HEK293 (cell line): ENCODE results near the gene CNPY4.

Source experiments
- CTCF ChIA-PET: fragments of 350-600 bp; formaldehyde crosslinking; extraction: SDS; loops from one replicate; lab custom pipeline; 2021; ENCODE audit warnings: antibody characterized with exemption; lab: Yijun Ruan, JAX
- POLR2A ChIA-PET: fragments of 300-600 bp; formaldehyde crosslinking; extraction: SDS; loops from one replicate; lab custom pipeline; 2020; ENCODE audit warnings: antibody characterized with exemption, inconsistent platforms; lab: Yijun Ruan, JAX
- H3K27ac ChIP-seq: fragments of 200-500 bp; sonication (Bioruptor generic); 2 replicates; pipeline ENCODE4 v1.5.1; 2014; ENCODE audit warnings: low read depth, low read length, control low read depth, inconsistent platforms; ENCODE audit errors: extremely low read depth
- H3K36me3 ChIP-seq, 2 experiments: fragments of 200-500 bp in 1 of 2; sonication (Bioruptor generic) in 1 of 2; 1 replicate in 1 of 2; 2 replicates in 1 of 2; pipeline ENCODE4 v1.5.1; 2014 to 2017; ENCODE audit warnings: inconsistent platforms in 2 of 2, low read length in 2 of 2; ENCODE audit not compliant: control insufficient read depth in 2 of 2, insufficient read depth in 1 of 2
- H3K4me1 ChIP-seq: fragments of 200-500 bp; sonication (Bioruptor generic); 2 replicates; pipeline ENCODE4 v1.5.1; 2014; ENCODE audit warnings: mild to moderate bottlenecking, low read length, inconsistent platforms; ENCODE audit not compliant: control insufficient read depth, insufficient read depth
- H3K4me3 ChIP-seq: 2 replicates; pipeline ENCODE4 v1.5.1; 2011; ENCODE audit warnings: low read depth, mild to moderate bottlenecking, control low read depth, low read length, moderate library complexity
- H3K9me3 ChIP-seq: fragments of 200-500 bp; sonication (Bioruptor generic); 2 replicates; pipeline ENCODE4 v1.5.1; 2014; ENCODE audit warnings: low read depth, low read length, inconsistent platforms; ENCODE audit not compliant: control insufficient read depth, insufficient read depth
- HIC1 ChIP-seq: fragments of 450-650 bp; formaldehyde crosslinking; IDR thresholded peaks from 2 replicates; pipeline ENCODE4 v1.5.1; 2016; ENCODE audit warnings: missing biosample characterization, missing genetic modification characterization
- HOXC10 ChIP-seq: sonication (generic); formaldehyde crosslinking; IDR thresholded peaks from 2 replicates; pipeline ENCODE4 v1.8.1; 2023; ENCODE audit warnings: mild to moderate bottlenecking, missing genetic modification reagents
- INSM2 ChIP-seq: fragments of 450-650 bp; formaldehyde crosslinking; IDR thresholded peaks from 2 replicates; pipeline ENCODE4 v1.5.1; 2016; ENCODE audit warnings: missing biosample characterization, missing genetic modification characterization
- KLF17 ChIP-seq: fragments of 450-650 bp; formaldehyde crosslinking; IDR thresholded peaks from 2 replicates; pipeline ENCODE4 v1.5.1; 2016; ENCODE audit warnings: missing biosample characterization, missing genetic modification characterization
- MZF1 ChIP-seq: fragments of 450-650 bp; formaldehyde crosslinking; IDR thresholded peaks from 2 replicates; pipeline ENCODE4 v1.5.1; 2017; ENCODE audit warnings: missing biosample characterization, missing genetic modification characterization, borderline replicate concordance
- TCF7L2 ChIP-seq: IDR thresholded peaks from 2 replicates; pipeline ENCODE4 v1.6.1; 2011; ENCODE audit warnings: low read depth, mild to moderate bottlenecking, inconsistent platforms, low read length, moderate library complexity, borderline replicate concordance
- ZBTB20 ChIP-seq: fragments of 450-650 bp; formaldehyde crosslinking; IDR thresholded peaks from 2 replicates; pipeline ENCODE4 v1.5.1; 2016; ENCODE audit warnings: missing biosample characterization, missing genetic modification characterization
- ZBTB8A ChIP-seq: fragments of 450-650 bp; formaldehyde crosslinking; IDR thresholded peaks from 2 replicates; pipeline ENCODE4 v1.5.1; 2016; ENCODE audit warnings: missing biosample characterization, missing genetic modification characterization
- ZEB2 ChIP-seq: fragments of 450-650 bp; formaldehyde crosslinking; IDR thresholded peaks from 2 replicates; pipeline ENCODE4 v1.5.1; 2016; ENCODE audit warnings: missing biosample characterization, missing genetic modification characterization
- ZIC2 ChIP-seq: fragments of 450-650 bp; formaldehyde crosslinking; IDR thresholded peaks from 2 replicates; pipeline ENCODE4 v1.5.1; 2016; ENCODE audit warnings: missing biosample characterization, missing genetic modification characterization
- ZNF2 ChIP-seq: fragments of 450-650 bp; formaldehyde crosslinking; IDR thresholded peaks from 2 replicates; pipeline ENCODE4 v1.5.1; 2016; ENCODE audit warnings: missing biosample characterization, missing genetic modification characterization
- ZNF24 ChIP-seq: fragments of 450-650 bp; formaldehyde crosslinking; IDR thresholded peaks from 2 replicates; pipeline ENCODE4 v1.5.1; 2016; ENCODE audit warnings: missing biosample characterization, missing genetic modification characterization
- ZNF366 ChIP-seq: fragments of 450-650 bp; formaldehyde crosslinking; conservative IDR thresholded peaks from 2 replicates; pipeline ENCODE4 v1.5.1; 2016; ENCODE audit warnings: missing biosample characterization, missing genetic modification characterization
- ZNF398 ChIP-seq: fragments of 450-650 bp; formaldehyde crosslinking; IDR thresholded peaks from 2 replicates; pipeline ENCODE4 v1.5.1; 2017; ENCODE audit warnings: missing biosample characterization, missing genetic modification characterization
- ZNF558 ChIP-seq: fragments of 450-650 bp; formaldehyde crosslinking; IDR thresholded peaks from 2 replicates; pipeline ENCODE4 v1.5.1; 2016; ENCODE audit warnings: missing biosample characterization, missing genetic modification characterization
- ZNF580 ChIP-seq: fragments of 450-650 bp; formaldehyde crosslinking; IDR thresholded peaks from 2 replicates; pipeline ENCODE4 v1.5.1; 2016; ENCODE audit warnings: missing biosample characterization, missing genetic modification characterization
- ZNF600 ChIP-seq: fragments of 450-650 bp; formaldehyde crosslinking; IDR thresholded peaks from 2 replicates; pipeline ENCODE4 v1.5.1; 2016; ENCODE audit warnings: missing biosample characterization, missing genetic modification characterization
- ZNF629 ChIP-seq: fragments of 450-650 bp; formaldehyde crosslinking; IDR thresholded peaks from 2 replicates; pipeline ENCODE4 v1.5.1; 2017; ENCODE audit warnings: missing biosample characterization, missing genetic modification characterization
- ZNF645 ChIP-seq: fragments of 450-650 bp; formaldehyde crosslinking; IDR thresholded peaks from 2 replicates; pipeline ENCODE4; 2016; ENCODE audit warnings: missing biosample characterization, missing genetic modification characterization
- ZNF654 ChIP-seq: fragments of 450-650 bp; formaldehyde crosslinking; IDR thresholded peaks from 2 replicates; pipeline ENCODE4 v1.5.1; 2016; ENCODE audit warnings: low read depth, missing biosample characterization, missing genetic modification characterization
- ZNF660 ChIP-seq: fragments of 450-650 bp; IDR thresholded peaks from 2 replicates; pipeline ENCODE4 v1.5.1; 2018; ENCODE audit warnings: missing biosample characterization, mild to moderate bottlenecking, missing genetic modification characterization
- ZNF692 ChIP-seq: fragments of 450-650 bp; formaldehyde crosslinking; IDR thresholded peaks from 2 replicates; pipeline ENCODE4 v1.5.1; 2016; ENCODE audit warnings: missing biosample characterization, missing genetic modification characterization
- ZNF837 ChIP-seq: fragments of 450-650 bp; formaldehyde crosslinking; IDR thresholded peaks from 2 replicates; pipeline ENCODE4 v1.5.1; 2016; ENCODE audit warnings: missing biosample characterization, missing genetic modification characterization

CNPY4 gene

GRCh38 chr7:100093498-100093897, 25.9 kb upstream of the CNPY4 start:
- TF ChIP-seq ZNF660: peak; percentile 74
- TF ChIP-seq TCF7L2: no peak
- peak; percentile 36; the same call in 1 of the 2 replicates for TF ChIP-seq ZIC2
- TF ChIP-seq ZNF558 (tag by site-specific recombination): no peak

GRCh38 chr7:100093925-100094486, 25.4 kb upstream of the CNPY4 start:
- Histone ChIP-seq H3K4me1 (peaks cover 5% of the 10 kb centered on the region; the same call in 1 of the 2 replicates), H3K27ac (peak overlapping the region; percentile 13; the same call in 1 of the 2 replicates), H3K36me3 (peaks cover 54 to 87% of the 10 kb centered on the region in 2 experiments), H3K9me3 (no peaks in the 10 kb centered on the region), H3K4me3 (no peak overlapping the region)
- ChIA-PET POLR2A (interaction anchor here (1.0 kb wide), 1 partner anchor 20 kb away, joined by 4 read pairs; no protein-coding TSS in a partner anchor), CTCF (no interaction called here)
- TF ChIP-seq ZBTB20: no peak
- peak; percentile 61 for TF ChIP-seq ZNF2 (tag by site-specific recombination)
- no peak for TF ChIP-seq ZNF654 (tag by site-specific recombination)
- 0 out of 2 replicates have a peak, but pooled peaks have one; percentile 36 for TF ChIP-seq ZEB2
- peak; percentile 29; the same call in 1 of the 2 replicates for TF ChIP-seq ZNF398 (tag by site-specific recombination)
- 0 out of 2 replicates have a peak, but pooled peaks have one; percentile 21 for TF ChIP-seq KLF17 (tag by site-specific recombination)
- TF ChIP-seq ZNF629 (tag by site-specific recombination): peak; percentile 59; the same call in 1 of the 2 replicates
- no peak for TF ChIP-seq HOXC10 (CRISPR knock-in tag)
- TF ChIP-seq ZNF600 (tag by site-specific recombination): peak; percentile 50
- TF ChIP-seq ZNF837 (tag by site-specific recombination): peak; percentile 79; the same call in 1 of the 2 replicates
- no peak for TF ChIP-seq INSM2
- peak; percentile 23; the same call in 1 of the 2 replicates for TF ChIP-seq ZBTB8A (tag by site-specific recombination)
- TF ChIP-seq ZNF692 (tag by site-specific recombination): 0 out of 2 replicates have a peak, but pooled peaks have one; percentile 26
- peak; percentile 23; the same call in 1 of the 2 replicates for TF ChIP-seq ZNF24 (tag by site-specific recombination)
- no peak for TF ChIP-seq ZNF645 (tag by site-specific recombination)
- TF ChIP-seq HIC1 (tag by site-specific recombination): peak; percentile 31; the same call in 1 of the 2 replicates
- TF ChIP-seq ZIC2: peak; percentile 26; the same call in 1 of the 2 replicates
- 0 out of 2 replicates have a peak, but pooled peaks have one; percentile 33 for TF ChIP-seq MZF1 (tag by site-specific recombination)
- no peak for TF ChIP-seq ZNF580 (tag by site-specific recombination)
- 0 out of 2 replicates have a peak, but pooled peaks have one; percentile 4 for TF ChIP-seq ZNF660
- 0 out of 2 replicates have a peak, but pooled peaks have one; percentile 11 for TF ChIP-seq ZNF366 (tag by site-specific recombination)

More at GRCh38 chr7:100093498-100093897, 25.9 kb upstream of the CNPY4 start:
- Histone ChIP-seq H3K4me1 (peaks cover 6% of the 10 kb centered on the region), H3K4me3 (no peak overlapping the region), H3K36me3 (peaks cover 49 to 82% of the 10 kb centered on the region in 2 experiments), H3K27ac (peak overlapping the region; percentile 13; the same call in 1 of the 2 replicates), H3K9me3 (no peaks in the 10 kb centered on the region)
- ChIA-PET CTCF (no interaction called here), POLR2A (interaction anchor here (1.0 to 7.9 kb wide), 2 partner anchors 7 to 21 kb away, joined by 4 to 115 read pairs; partner anchors contain the start of genes AP4M1 and MCM7)
